Duodenal mucosa (tissue), 2 donors: ENCODE results near the gene ZNF81.

Experiments used
- H3K27ac ChIP-seq: one replicate; pipeline ENCODE4 v1.7.0; 2013; ENCODE audit warnings: low read depth, low read length
- H3K27me3 ChIP-seq, 2 donors: one replicate each; pipeline ENCODE4 v1.7.0; 2013; ENCODE audit warnings: low read length in 2 of 2, control low read depth in 1 of 2; ENCODE audit not compliant: insufficient read depth in 2 of 2, control insufficient read depth in 1 of 2
- H3K36me3 ChIP-seq, 2 donors: one replicate each; pipeline ENCODE4 v1.7.0; 2013; ENCODE audit warnings: low read length in 2 of 2, control low read depth in 1 of 2; ENCODE audit not compliant: insufficient read depth in 2 of 2, control insufficient read depth in 1 of 2
- H3K4me1 ChIP-seq, 2 donors: one replicate each; pipeline ENCODE4 v1.7.0; 2013; ENCODE audit warnings: low read length in 2 of 2, control low read depth in 1 of 2; ENCODE audit not compliant: insufficient read depth in 2 of 2, control insufficient read depth in 1 of 2
- H3K4me3 ChIP-seq, 2 donors: one replicate each; pipeline ENCODE4 v1.7.0; 2013; ENCODE audit warnings: low read length in 2 of 2, low read depth in 1 of 2
- H3K9ac ChIP-seq, 2 donors: one replicate each; pipeline ENCODE4 v1.7.0; 2013; ENCODE audit warnings: low read length in 2 of 2, low read depth in 1 of 2
- H3K9me3 ChIP-seq, 2 donors: one replicate each; pipeline ENCODE4 v1.7.0; 2013; ENCODE audit warnings: low read length in 2 of 2, control low read depth in 1 of 2; ENCODE audit not compliant: control insufficient read depth in 1 of 2

The ZNF81 gene

DNA sequence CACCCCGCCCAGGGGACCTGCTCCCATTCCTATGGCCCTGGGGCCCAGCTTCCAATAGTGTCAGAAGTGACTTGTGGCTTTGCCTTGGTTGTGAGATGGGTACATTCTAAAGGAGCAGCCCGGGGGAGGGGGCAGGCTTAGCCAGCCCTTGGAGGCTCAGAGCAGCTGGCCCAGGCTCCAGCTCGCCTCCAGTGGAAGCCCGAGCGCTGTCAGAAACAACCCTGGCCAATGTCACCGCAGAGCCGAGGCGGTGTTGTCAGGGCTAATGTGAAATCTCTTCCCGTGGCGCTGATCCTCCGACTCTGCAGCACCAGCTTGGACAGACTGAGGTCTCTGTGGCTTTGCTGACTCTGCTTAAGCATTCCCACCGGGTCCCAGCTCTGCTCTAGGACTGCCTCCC lies 29.2 kb upstream of the ZNF81 start:
- H3K27me3 ChIP-seq: no peaks in the 10 kb centered on the region
- no peak overlapping the region for H3K9ac ChIP-seq
- H3K4me3 ChIP-seq: no peak overlapping the region
- no peak overlapping the region for H3K27ac ChIP-seq
- no peaks in the 10 kb centered on the region for H3K9me3 ChIP-seq
- H3K4me1 ChIP-seq: no peaks in the 10 kb centered on the region
- no peaks in the 10 kb centered on the region for H3K36me3 ChIP-seq

DNA sequence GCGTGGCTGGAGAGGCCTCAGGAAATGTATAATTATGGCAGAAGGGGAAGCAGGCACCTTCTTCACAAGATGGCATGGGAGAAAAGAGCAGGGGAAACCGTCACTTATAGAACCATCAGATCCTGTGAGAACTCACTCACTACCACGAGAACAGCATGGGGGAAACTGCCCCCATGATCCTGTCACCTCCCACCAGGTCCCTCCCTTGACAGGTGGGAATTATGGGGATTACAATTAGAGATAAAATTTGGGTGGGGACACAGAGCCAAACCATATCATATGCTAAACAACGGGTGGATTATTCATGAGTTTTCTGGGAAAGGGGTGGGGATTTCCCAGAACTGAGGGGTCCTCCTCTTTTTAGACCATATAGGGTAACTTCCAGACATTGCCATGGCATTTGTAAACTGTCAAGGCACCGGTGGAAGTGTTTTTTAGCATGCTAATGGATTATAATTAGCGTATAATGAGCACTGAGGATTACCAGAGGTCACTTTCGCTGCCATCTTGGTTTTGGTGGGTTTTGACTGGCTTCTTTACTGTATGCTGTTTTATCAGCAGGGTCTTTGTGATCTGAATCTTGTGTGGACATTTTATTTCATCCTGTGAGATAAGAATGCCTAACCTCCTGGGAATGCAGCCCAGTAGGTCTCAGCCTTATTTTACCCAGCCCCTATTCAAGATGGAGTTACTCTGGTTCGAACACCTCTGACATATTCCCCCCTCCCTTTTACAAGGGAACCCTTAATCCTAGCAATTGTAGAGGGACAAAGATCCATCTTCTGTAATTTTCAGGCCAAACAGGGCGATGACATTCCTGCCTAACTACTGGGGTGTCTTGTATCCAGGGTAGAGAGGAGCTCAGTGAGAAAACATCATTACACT lies 27.6 kb upstream of the ZNF81 start:
- no peaks in the 10 kb centered on the region for H3K4me1 ChIP-seq
- H3K4me3 ChIP-seq: no peak overlapping the region
- no peaks in the 10 kb centered on the region for H3K36me3 ChIP-seq
- no peaks in the 10 kb centered on the region for H3K27me3 ChIP-seq
- H3K9ac ChIP-seq: no peak overlapping the region
- no peaks in the 10 kb centered on the region for H3K9me3 ChIP-seq
- no peak overlapping the region for H3K27ac ChIP-seq

DNA sequence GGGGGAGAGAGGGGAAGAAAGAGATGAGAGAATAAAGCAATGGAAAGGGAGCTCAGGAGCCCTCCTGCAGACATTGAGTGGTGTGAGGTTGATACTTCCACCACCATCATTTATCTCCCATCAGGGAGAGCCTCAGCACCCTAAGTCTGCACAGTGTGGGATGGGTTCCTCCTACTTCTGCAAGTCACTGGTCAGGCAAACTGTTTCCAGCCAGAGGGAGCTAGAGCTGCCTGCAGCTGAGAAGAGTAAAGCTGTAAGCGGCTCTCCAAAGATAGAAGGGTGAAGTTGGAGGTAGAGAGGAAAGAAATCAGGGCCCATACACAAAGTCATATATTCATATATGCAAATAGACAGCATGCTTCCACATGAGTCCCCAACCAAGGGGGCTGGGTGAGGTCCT lies 21.9 kb upstream of the ZNF81 start:
- peaks cover 0 to 2% of the 10 kb centered on the region in 2 donors for H3K27me3 ChIP-seq
- H3K36me3 ChIP-seq: no peaks in the 10 kb centered on the region
- H3K27ac ChIP-seq: no peak overlapping the region
- no peak overlapping the region for H3K9ac ChIP-seq
- H3K4me3 ChIP-seq: no peak overlapping the region
- H3K4me1 ChIP-seq: peaks cover 7 to 8% of the 10 kb centered on the region in 2 donors
- H3K9me3 ChIP-seq: no peaks in the 10 kb centered on the region

DNA sequence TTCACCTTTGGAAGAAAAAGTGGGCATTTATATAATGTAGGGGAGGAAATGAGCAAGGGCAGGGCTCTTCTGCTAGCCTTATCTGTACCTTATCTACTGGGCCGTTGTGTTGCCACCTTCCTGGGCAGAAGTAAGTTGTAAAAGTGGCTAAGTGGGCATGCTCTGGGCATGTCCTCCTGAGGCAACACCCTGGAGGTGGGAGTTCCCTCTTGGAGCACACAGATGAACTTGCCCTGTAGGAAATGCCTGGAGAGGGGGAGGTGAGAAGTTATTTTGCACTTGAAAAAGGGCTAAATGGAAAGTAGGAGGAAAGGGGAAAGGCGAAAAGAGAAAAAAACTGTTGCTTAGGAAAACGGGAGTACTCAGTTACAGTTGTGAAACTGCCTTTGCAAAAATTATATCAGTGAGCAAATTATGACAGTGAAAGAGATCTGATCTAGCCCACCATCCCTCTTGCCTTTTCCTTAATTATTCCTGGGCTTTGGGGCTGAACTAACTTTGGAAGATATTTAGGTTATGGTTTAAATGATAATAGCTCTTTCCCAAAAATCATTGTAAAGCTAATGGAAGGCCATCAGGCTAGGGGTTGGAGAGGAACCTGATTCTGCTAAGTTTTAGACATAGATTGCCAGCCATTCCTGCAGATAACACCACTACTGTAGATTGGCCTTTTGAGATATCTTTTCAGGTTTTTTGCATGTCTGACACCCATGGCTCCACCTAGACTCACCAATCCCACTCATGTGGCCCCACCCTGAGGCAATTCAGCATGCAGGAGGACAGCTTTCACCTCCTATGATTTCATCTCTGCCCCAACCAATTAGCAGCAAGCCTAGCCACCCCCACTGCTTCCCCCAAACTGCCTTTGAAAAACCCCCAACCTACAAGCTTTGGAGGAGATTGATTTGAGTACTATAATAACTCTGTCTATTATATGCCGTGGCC lies 20.5 kb upstream of the ZNF81 start:
- H3K9ac ChIP-seq: no peak overlapping the region
- no peaks in the 10 kb centered on the region for H3K36me3 ChIP-seq
- peaks cover 0 to 2% of the 10 kb centered on the region in 2 donors for H3K27me3 ChIP-seq
- no peak overlapping the region for H3K27ac ChIP-seq
- peaks cover 7 to 8% of the 10 kb centered on the region in 2 donors for H3K4me1 ChIP-seq
- H3K4me3 ChIP-seq: no peak overlapping the region
- H3K9me3 ChIP-seq: no peaks in the 10 kb centered on the region

DNA sequence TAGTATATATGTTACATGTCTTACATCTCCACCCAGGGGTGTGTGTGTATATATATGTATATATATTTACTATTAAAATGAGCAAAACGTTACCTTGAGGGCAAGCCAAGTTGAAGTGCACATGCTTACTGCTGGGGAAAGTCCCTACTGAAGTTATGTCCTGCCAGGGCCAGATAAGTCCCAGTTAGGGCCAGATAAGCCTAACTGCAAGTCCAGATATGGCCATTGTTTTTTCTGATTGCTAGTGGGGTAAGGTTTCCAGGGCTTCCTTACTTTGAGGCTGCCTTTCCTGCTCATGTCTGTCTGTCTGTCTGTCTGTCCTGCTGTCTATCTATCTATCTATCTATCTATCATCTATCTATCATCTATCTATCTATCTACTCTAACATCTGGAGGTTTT lies 19.3 kb upstream of the ZNF81 start:
- H3K27me3 ChIP-seq: peaks cover 0 to 2% of the 10 kb centered on the region in 2 donors
- no peaks in the 10 kb centered on the region for H3K9me3 ChIP-seq
- H3K36me3 ChIP-seq: no peaks in the 10 kb centered on the region
- peaks cover 7 to 8% of the 10 kb centered on the region in 2 donors for H3K4me1 ChIP-seq
- no peak overlapping the region for H3K4me3 ChIP-seq
- H3K9ac ChIP-seq: no peak overlapping the region
- H3K27ac ChIP-seq: no peak overlapping the region

DNA sequence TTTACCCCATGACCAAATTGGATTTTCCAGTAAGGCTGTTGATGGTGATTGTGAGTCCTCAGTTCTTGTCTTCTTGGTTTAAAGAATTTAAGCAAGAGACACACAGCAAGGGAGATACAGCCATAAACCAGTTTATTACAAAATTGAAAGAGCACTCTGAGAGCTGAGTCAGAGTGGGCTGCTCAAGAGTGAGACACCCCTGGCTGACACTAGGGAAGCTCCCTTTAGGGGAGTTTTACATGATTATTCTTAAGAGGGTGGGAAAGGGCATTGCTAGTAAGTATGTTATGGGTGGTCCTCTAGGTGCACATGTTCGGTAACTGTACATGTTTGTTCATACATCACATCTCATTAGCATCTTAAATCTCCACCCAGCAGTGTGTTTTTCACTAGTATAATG lies 18.8 kb upstream of the ZNF81 start:
- Histone ChIP-seq H3K4me1 (peaks cover 7 to 8% of the 10 kb centered on the region in 2 donors), H3K27me3 (peaks cover 0 to 2% of the 10 kb centered on the region in 2 donors), H3K36me3 (no peaks in the 10 kb centered on the region), H3K9ac (no peak overlapping the region), H3K27ac (no peak overlapping the region), H3K9me3 (no peaks in the 10 kb centered on the region), H3K4me3 (no peak overlapping the region)

DNA sequence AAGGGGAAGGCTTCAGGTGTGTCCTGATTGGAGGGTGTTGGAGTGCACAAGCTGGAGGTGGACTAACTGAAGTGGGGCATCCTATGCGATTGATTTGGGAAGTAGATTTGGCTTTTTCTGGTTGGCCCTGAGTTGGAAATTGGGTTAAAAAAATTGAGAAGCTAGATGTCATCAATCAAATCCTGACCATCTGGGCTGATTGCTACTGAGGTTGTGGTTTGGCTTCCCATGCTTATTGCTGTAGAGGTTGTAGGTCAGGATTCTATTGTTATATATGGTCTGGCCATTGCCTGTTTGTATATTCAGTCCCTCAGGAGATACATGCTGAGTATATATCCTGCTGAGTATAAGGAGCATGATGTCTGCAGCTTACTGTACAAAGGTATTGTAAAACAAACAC lies 7.7 kb upstream of the ZNF81 start:
- H3K9ac ChIP-seq: no peak overlapping the region
- H3K27ac ChIP-seq: no peak overlapping the region
- H3K4me3 ChIP-seq: no peak overlapping the region
- H3K36me3 ChIP-seq: no peaks in the 10 kb centered on the region
- H3K27me3 ChIP-seq: no peaks in the 10 kb centered on the region
- H3K4me1 ChIP-seq: no peaks in the 10 kb centered on the region
- H3K9me3 ChIP-seq: no peaks in the 10 kb centered on the region

DNA sequence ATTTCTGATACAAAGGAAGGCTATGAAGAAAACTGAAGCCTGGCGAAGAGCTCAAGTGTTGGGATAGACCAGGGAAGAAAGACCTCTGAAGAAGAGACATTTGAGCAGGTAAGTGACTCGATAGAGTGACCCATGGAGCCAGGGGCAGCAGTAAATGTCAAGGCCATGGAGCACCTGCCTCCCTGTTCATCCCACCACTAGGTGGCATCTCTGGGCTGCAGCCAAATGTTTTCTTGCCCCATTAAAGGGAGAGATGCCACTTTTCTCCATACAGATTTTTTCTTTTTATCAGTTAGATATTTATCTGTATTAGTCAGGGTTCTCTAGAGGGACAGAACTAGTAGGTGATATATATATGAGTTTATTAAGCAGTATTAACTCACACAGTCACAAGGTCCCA lies 4.9 kb upstream of the ZNF81 start:
- H3K4me3 ChIP-seq: no peak overlapping the region
- H3K4me1 ChIP-seq: peaks cover 0 to 3% of the 10 kb centered on the region in 2 donors
- no peak overlapping the region for H3K27ac ChIP-seq
- H3K9ac ChIP-seq: no peak overlapping the region
- no peaks in the 10 kb centered on the region for H3K36me3 ChIP-seq
- H3K9me3 ChIP-seq: no peaks in the 10 kb centered on the region
- H3K27me3 ChIP-seq: no peaks in the 10 kb centered on the region

DNA sequence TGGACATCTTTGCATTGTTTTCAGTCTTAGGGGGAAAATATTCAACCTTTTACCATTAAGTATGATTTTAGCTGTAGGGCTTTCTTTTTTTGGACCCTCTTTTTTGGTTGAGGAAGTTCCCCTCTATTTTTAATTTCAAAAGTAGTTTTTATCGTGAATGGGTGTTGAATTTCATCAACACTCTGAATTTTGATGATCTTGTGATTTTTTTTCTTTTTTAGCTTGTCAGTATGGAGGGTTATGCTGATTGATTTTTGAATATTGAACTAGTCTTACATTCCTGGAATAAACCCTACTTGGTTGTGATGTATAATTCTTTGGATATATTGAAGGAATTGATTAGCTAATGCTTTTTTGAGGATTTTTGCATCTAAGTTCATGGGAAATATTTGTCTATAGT lies 1.7 kb downstream of the ZNF81 start:
- H3K4me1 ChIP-seq: peaks cover 8% of the 10 kb centered on the region in 2 donors
- no peaks in the 10 kb centered on the region for H3K9me3 ChIP-seq
- no peaks in the 10 kb centered on the region for H3K27me3 ChIP-seq
- H3K4me3 ChIP-seq: no peak overlapping the region
- no peak overlapping the region for H3K27ac ChIP-seq
- no peaks in the 10 kb centered on the region for H3K36me3 ChIP-seq
- H3K9ac ChIP-seq: no peak overlapping the region

DNA sequence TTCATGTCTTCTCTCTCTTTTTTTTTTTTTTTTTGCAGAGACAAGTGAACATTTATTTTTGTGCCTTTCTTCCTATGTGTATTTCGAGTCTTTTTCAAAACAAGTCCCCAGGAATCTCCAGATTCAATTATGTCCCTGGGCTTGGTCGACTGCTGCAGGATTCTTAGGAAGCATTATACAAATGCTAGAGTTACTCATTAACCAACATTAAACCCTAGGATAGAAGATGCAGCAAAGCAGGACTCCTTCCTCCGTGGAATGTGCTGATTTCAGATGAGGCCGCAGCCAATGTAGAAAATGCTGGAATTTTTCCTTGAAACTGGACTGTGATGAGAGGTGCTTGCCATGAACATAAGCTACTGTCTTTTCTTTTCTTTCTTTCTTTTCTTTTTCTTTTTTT lies 3.4 kb downstream of the ZNF81 start:
- Histone ChIP-seq H3K9me3 (no peaks in the 10 kb centered on the region), H3K27ac (no peak overlapping the region), H3K4me3 (no peak overlapping the region), H3K27me3 (no peaks in the 10 kb centered on the region), H3K9ac (no peak overlapping the region), H3K36me3 (no peaks in the 10 kb centered on the region), H3K4me1 (peaks cover 8% of the 10 kb centered on the region in 2 donors)
